Dendritic cell treated with granulocyte-macrophage colony-stimulating factor and Interleukin-4, amounts not matched to agents 40 ng/mL and 50 ng/mL, for 4 days (primary cell): ENCODE results near the gene GHRH.

Experiments used
- H3K27ac Mint-ChIP-seq: one replicate; pipeline ENCODE4 v1.8.0; 2022; ENCODE audit warnings: mild to moderate bottlenecking, mixed read lengths
- H3K27me3 Mint-ChIP-seq: one replicate; pipeline ENCODE4 v1.8.0; 2022; ENCODE audit warnings: mild to moderate bottlenecking, mixed read lengths
- H3K36me3 Mint-ChIP-seq: one replicate; pipeline ENCODE4 v1.8.0; 2022; ENCODE audit warnings: low read depth, mixed read lengths
- H3K4me1 Mint-ChIP-seq: one replicate; pipeline ENCODE4 v1.8.0; 2022; ENCODE audit warnings: low read depth, mixed read lengths
- H3K4me3 Mint-ChIP-seq: one replicate; pipeline ENCODE4 v1.8.0; 2022; ENCODE audit warnings: mild to moderate bottlenecking, moderate library complexity, mixed read lengths
- H3K9me3 Mint-ChIP-seq: one replicate; pipeline ENCODE4 v1.8.0; 2022; ENCODE audit warnings: mixed read lengths
- intact Hi-C: fragments of 100-400 bp; cut with micrococcal nuclease; formaldehyde crosslinking; loops from one replicate; pipeline ENCODE4 v1.15.0; 2022

Gene GHRH

GRCh38 chr20:37244572-37244957, 17.0 kb downstream of the GHRH start:
- Mint-ChIP-seq H3K27me3 (no peaks in the 10 kb centered on the region), H3K27ac (no peak overlapping the region), H3K4me3 (no peak overlapping the region), H3K9me3 (no peaks in the 10 kb centered on the region), H3K36me3 (peaks cover 64% of the 10 kb centered on the region), H3K4me1 (peaks cover 19% of the 10 kb centered on the region)
- intact Hi-C loops, result no loop called here

- H3K27ac Mint-ChIP-seq, result no peak overlapping the region
- no peaks in the 10 kb centered on the region for H3K9me3 Mint-ChIP-seq
- intact Hi-C loops, result no loop called here
- peaks cover 15% of the 10 kb centered on the region for H3K4me1 Mint-ChIP-seq
- no peaks in the 10 kb centered on the region for H3K27me3 Mint-ChIP-seq
- H3K36me3 Mint-ChIP-seq, result peaks cover 69% of the 10 kb centered on the region
- H3K4me3 Mint-ChIP-seq, result no peak overlapping the region
Measured at GRCh38 chr20:37243937-37244571, 17.6 kb downstream of the GHRH start.

GRCh38 chr20:37243076-37243936, 18.3 kb downstream of the GHRH start:
- H3K4me1 Mint-ChIP-seq, result peaks cover 8% of the 10 kb centered on the region
- no peaks in the 10 kb centered on the region for H3K9me3 Mint-ChIP-seq
- H3K4me3 Mint-ChIP-seq, result no peak overlapping the region
- peaks cover 76% of the 10 kb centered on the region for H3K36me3 Mint-ChIP-seq
- H3K27me3 Mint-ChIP-seq, result no peaks in the 10 kb centered on the region
- intact Hi-C loops, result no loop called here
- no peak overlapping the region for H3K27ac Mint-ChIP-seq

- intact Hi-C loops, result no loop called here
- Mint-ChIP-seq H3K4me1 (peaks cover 2% of the 10 kb centered on the region), H3K9me3 (no peaks in the 10 kb centered on the region), H3K36me3 (peaks cover 84% of the 10 kb centered on the region), H3K4me3 (no peak overlapping the region), H3K27me3 (no peaks in the 10 kb centered on the region), H3K27ac (no peak overlapping the region)
Measured at GRCh38 chr20:37242503-37242902, 19.1 kb downstream of the GHRH start.

- no peaks in the 10 kb centered on the region for H3K4me1 Mint-ChIP-seq
- no peak overlapping the region for H3K27ac Mint-ChIP-seq
- no peak overlapping the region for H3K4me3 Mint-ChIP-seq
- intact Hi-C loops, result no loop called here
- peaks cover 98% of the 10 kb centered on the region for H3K36me3 Mint-ChIP-seq
- H3K27me3 Mint-ChIP-seq, result no peaks in the 10 kb centered on the region
- H3K9me3 Mint-ChIP-seq, result no peaks in the 10 kb centered on the region
Measured at GRCh38 chr20:37240337-37241067, 21.1 kb downstream of the GHRH start.

GRCh38 chr20:37238935-37239451, 22.6 kb downstream of the GHRH start:
- H3K27me3 Mint-ChIP-seq, result no peaks in the 10 kb centered on the region
- intact Hi-C loops, result no loop called here
- peaks cover 100% of the 10 kb centered on the region for H3K36me3 Mint-ChIP-seq
- H3K4me1 Mint-ChIP-seq, result no peaks in the 10 kb centered on the region
- no peaks in the 10 kb centered on the region for H3K9me3 Mint-ChIP-seq
- H3K4me3 Mint-ChIP-seq, result no peak overlapping the region
- H3K27ac Mint-ChIP-seq, result no peak overlapping the region

GRCh38 chr20:37238426-37238825, 23.2 kb downstream of the GHRH start:
- intact Hi-C loops, result no loop called here
- Mint-ChIP-seq H3K27ac (no peak overlapping the region), H3K36me3 (peaks cover 100% of the 10 kb centered on the region), H3K4me3 (no peak overlapping the region), H3K9me3 (no peaks in the 10 kb centered on the region), H3K4me1 (no peaks in the 10 kb centered on the region), H3K27me3 (no peaks in the 10 kb centered on the region)

GRCh38 chr20:37237656-37238055, 24.0 kb downstream of the GHRH start:
- Mint-ChIP-seq H3K9me3 (no peaks in the 10 kb centered on the region), H3K4me1 (no peaks in the 10 kb centered on the region), H3K4me3 (no peak overlapping the region), H3K36me3 (peaks cover 100% of the 10 kb centered on the region), H3K27ac (no peak overlapping the region), H3K27me3 (no peaks in the 10 kb centered on the region)
- intact Hi-C loops, result no loop called here

GRCh38 chr20:37236462-37236861, 25.2 kb downstream of the GHRH start:
- Mint-ChIP-seq H3K9me3 (no peaks in the 10 kb centered on the region), H3K36me3 (peaks cover 100% of the 10 kb centered on the region), H3K4me3 (no peak overlapping the region), H3K27ac (no peak overlapping the region), H3K27me3 (no peaks in the 10 kb centered on the region), H3K4me1 (no peaks in the 10 kb centered on the region)
- intact Hi-C loops, result no loop called here

- H3K4me1 Mint-ChIP-seq, result no peaks in the 10 kb centered on the region
- H3K36me3 Mint-ChIP-seq, result peaks cover 100% of the 10 kb centered on the region
- H3K27ac Mint-ChIP-seq, result no peak overlapping the region
- H3K9me3 Mint-ChIP-seq, result no peaks in the 10 kb centered on the region
- no peaks in the 10 kb centered on the region for H3K27me3 Mint-ChIP-seq
- intact Hi-C loops, result no loop called here
- H3K4me3 Mint-ChIP-seq, result no peak overlapping the region
Measured at GRCh38 chr20:37235065-37235464, 26.5 kb downstream of the GHRH start.

- H3K4me1 Mint-ChIP-seq, result no peaks in the 10 kb centered on the region
- peaks cover 100% of the 10 kb centered on the region for H3K36me3 Mint-ChIP-seq
- H3K9me3 Mint-ChIP-seq, result no peaks in the 10 kb centered on the region
- no peaks in the 10 kb centered on the region for H3K27me3 Mint-ChIP-seq
- intact Hi-C loops, result no loop called here
- no peak overlapping the region for H3K4me3 Mint-ChIP-seq
- H3K27ac Mint-ChIP-seq, result no peak overlapping the region
Measured at GRCh38 chr20:37234254-37234581, 27.4 kb downstream of the GHRH start.

GRCh38 chr20:37233548-37234253, 27.9 kb downstream of the GHRH start:
- no peaks in the 10 kb centered on the region for H3K4me1 Mint-ChIP-seq
- peaks cover 100% of the 10 kb centered on the region for H3K36me3 Mint-ChIP-seq
- intact Hi-C loops, result no loop called here
- H3K27ac Mint-ChIP-seq, result no peak overlapping the region
- H3K27me3 Mint-ChIP-seq, result no peaks in the 10 kb centered on the region
- no peaks in the 10 kb centered on the region for H3K9me3 Mint-ChIP-seq
- H3K4me3 Mint-ChIP-seq, result no peak overlapping the region

- intact Hi-C loops, result no loop called here
- Mint-ChIP-seq H3K4me3 (no peak overlapping the region), H3K36me3 (peaks cover 100% of the 10 kb centered on the region), H3K9me3 (no peaks in the 10 kb centered on the region), H3K27ac (no peak overlapping the region), H3K4me1 (no peaks in the 10 kb centered on the region), H3K27me3 (no peaks in the 10 kb centered on the region)
Measured at GRCh38 chr20:37231947-37232630, 29.5 kb downstream of the GHRH start.
